Sigmoid colon (tissue), 7 donors: ENCODE measurements around the gene USP12. TPM values are rescaled to one million over a fixed set of nuclear protein-coding genes. Genes with fewer than 3 reads are reported as not detected.
A peak's percentile ranks its signal among the peaks of the same experiment; 100 is the strongest.

Source experiments
- DNase-seq: peaks from one replicate; pipeline ENCODE4 v3.0.0-alpha.2; 2019
- H3K27ac ChIP-seq, 4 donors: fragments of 200-600 bp; sonication (generic); one replicate each; pipeline ENCODE4 v1.5.1; 2016 to 2019; ENCODE audit warnings: mild to moderate bottlenecking in 1 of 4
- H3K27me3 ChIP-seq, 3 donors: fragments of 200-600 bp; sonication (generic); one replicate each; pipeline ENCODE4 v1.5.1; 2019; ENCODE audit warnings: mild to moderate bottlenecking in 1 of 3
- H3K36me3 ChIP-seq, 4 donors: fragments of 200-600 bp; sonication (generic); one replicate each; pipeline ENCODE4 v1.5.1; 2016 to 2019
- H3K4me1 ChIP-seq, 4 donors: fragments of 200-600 bp; sonication (generic); one replicate each; pipeline ENCODE4 v1.5.1; 2017 to 2019
- H3K4me3 ChIP-seq, 4 donors: fragments of 200-600 bp; sonication (generic); one replicate each; pipeline ENCODE4 v1.5.1; 2017 to 2019; ENCODE audit warnings: mild to moderate bottlenecking in 2 of 4, moderate library complexity in 1 of 4
- H3K9me3 ChIP-seq, 4 donors: fragments of 200-600 bp in 3 of 4; sonication (generic) in 3 of 4; one replicate each; pipeline versions ENCODE4 v1.5.1 to v1.6.1; 2013 to 2019
- EP300 ChIP-seq, 4 donors: sonication (generic); formaldehyde crosslinking; IDR thresholded peaks; one replicate each; pipeline ENCODE4 v1.6.1; 2017; ENCODE audit warnings: antibody characterized with exemption in 4 of 4
- POLR2A ChIP-seq, 2 donors: fragments of 450-650 bp; IDR thresholded peaks; one replicate each; pipeline ENCODE4 v1.6.1; 2016; ENCODE audit warnings: antibody characterized with exemption in 2 of 2, mild to moderate bottlenecking in 2 of 2, moderate library complexity in 2 of 2
- POLR2AphosphoS5 ChIP-seq, 4 donors: sonication (generic); formaldehyde crosslinking; IDR thresholded peaks; one replicate each; pipeline ENCODE4 v1.6.1; 2017; ENCODE audit warnings: antibody characterized with exemption in 4 of 4
- WGBS, 2 donors: extraction: QIAGEN DNeasy Blood & Tissue Kit; methylation state at CpG; one replicate each; pipeline ENCODE4 v1.1.7; 2013; 5-methylcytosine and 5-hydroxymethylcytosine counted together
- intact Hi-C: fragments of 100-400 bp; cut with DNase I; formaldehyde crosslinking; loops from one replicate; pipeline ENCODE4 v1.15.1; 2023
- polyA plus RNA-seq, 3 donors: library from polyadenylated mRNA; stranded (reverse); fragments of 200-250 nt; gene quantifications; one replicate each; pipeline ENCODE4 v1.2.3, GENCODE V29; 2013
- total RNA-seq, 4 donors: library from RNA; depleted of rRNA; stranded (reverse); fragments of >200 nt; gene quantifications; one replicate each; pipeline ENCODE4 v1.1.0, GENCODE V29; 2016
- TF ChIP-seq, protein P1 (sequence below), 4 experiments: fragments of 450-650 bp in 3 of 4; fragments of 200-600 bp in 1 of 4; IDR thresholded peaks; one replicate each; pipeline ENCODE4 v1.5.1; 2016 to 2019; ENCODE audit warnings: antibody characterized with exemption in 4 of 4, mild to moderate bottlenecking in 3 of 4, moderate library complexity in 2 of 4
- donor health status: healthy with polysubstance abuse.
- donor health status: Bipolar disorder and iron deficiency.
- donor health status: healthy.

The USP12 gene
- total and polyA plus RNA-seq, 7 donors, result 20.3 to 91.3 (median 69.5) TPM

DNA sequence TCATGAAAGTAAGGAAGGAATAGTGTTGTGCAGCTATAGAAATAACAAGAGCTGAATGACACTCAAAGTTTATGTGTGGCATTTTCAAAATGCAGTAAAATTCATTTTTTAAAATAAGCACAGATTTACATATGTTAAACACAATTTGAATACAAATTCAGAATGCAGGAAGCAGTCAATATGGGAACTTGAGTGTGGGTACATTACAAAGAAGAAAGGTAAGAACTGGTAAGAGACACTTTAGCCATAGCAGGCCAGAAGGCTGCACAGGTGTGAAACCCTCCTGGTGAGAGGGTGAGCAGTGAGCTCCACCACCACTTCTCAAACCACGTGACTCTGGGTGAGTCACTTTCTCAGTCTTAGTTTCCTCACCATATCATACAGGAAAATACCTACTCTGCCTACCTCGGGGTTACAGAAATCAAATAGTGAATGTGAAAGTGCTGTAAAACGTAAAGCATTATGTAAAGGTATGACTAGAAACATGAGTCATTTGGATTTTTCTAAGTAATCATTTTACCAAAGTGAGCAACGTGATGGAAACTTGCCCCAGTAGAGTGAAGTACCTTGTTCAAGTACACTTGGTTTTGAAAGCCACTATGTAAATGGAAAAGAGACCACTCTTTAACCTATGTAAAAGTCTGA is 40.5 kb downstream of the USP12 start:
- intact Hi-C loops, result no loop called here
- H3K27ac ChIP-seq, result peak overlapping the region; percentile 34 to 65 (median 54)

DNA sequence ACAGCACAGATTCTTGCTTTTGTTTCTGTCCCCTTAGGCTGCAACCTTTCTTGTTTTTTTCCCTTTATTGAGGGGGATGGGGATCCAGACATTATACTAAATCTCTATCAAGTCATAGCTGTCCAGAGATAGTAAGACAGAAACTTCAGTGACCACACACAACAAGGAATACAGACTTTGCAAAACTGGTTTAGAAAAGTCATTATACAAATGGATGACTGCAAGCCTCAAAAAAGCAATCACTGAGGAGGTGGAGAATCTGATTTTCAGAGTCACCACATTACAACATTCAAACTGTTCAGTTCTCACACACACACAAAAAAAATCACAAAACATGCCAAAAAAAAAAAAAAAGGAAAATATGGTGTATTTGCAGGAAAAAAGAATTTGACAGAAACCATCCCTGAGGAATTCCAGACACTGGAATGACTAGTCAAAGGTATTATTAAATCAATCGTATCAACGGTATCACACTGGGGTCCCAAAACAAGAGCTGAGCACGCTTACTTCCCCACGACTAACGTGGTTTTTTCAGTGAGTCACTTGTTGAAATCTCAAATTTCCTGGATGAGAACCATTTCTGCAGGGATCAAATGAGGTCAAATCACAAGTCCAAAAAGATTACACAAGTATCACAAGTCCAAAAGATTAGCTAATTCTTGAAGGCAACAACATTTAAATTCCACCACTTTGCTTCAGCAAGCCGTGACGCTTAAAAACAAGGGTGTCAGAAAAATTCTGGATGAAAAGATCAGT is 41.2 kb downstream of the USP12 start:
- intact Hi-C loops, result no loop called here
- 74 to 86% methylated on average over 7 of the region's 7 CpGs for WGBS, 2 donors
- no peak for DNase-seq
- Histone ChIP-seq H3K27ac (peak overlapping the region; percentile 34 to 65 (median 54)), H3K4me1 (peaks cover 0 to 99% (median 89%) of the 10 kb centered on the region in 4 donors), H3K36me3 (no peaks in the 10 kb centered on the region), H3K9me3 (peaks cover 0 to 4% (median 0%) of the 10 kb centered on the region in 4 donors), H3K4me3 (no peak overlapping the region), H3K27me3 (no peaks in the 10 kb centered on the region)
- TF ChIP-seq POLR2A (IDR thresholded peaks at IDR 0.05) (no peak), POLR2AphosphoS5 (IDR thresholded peaks at IDR 0.05) (peak in 2 of 4 donors; percentile 10 to 37)

More for the DNA sequence above, 40.5 kb downstream of the USP12 start:
- WGBS, 2 donors, result 41 to 48% methylated on average over 4 of the region's 4 CpGs
- no peak for DNase-seq
- H3K4me3 ChIP-seq, result no peak overlapping the region
- no peaks in the 10 kb centered on the region for H3K36me3 ChIP-seq
- TF ChIP-seq EP300 (IDR thresholded peaks at IDR 0.05) (no peak), POLR2A (IDR thresholded peaks at IDR 0.05) (no peak), POLR2AphosphoS5 (IDR thresholded peaks at IDR 0.05) (no peak)
- TF ChIP-seq, protein P1, sequence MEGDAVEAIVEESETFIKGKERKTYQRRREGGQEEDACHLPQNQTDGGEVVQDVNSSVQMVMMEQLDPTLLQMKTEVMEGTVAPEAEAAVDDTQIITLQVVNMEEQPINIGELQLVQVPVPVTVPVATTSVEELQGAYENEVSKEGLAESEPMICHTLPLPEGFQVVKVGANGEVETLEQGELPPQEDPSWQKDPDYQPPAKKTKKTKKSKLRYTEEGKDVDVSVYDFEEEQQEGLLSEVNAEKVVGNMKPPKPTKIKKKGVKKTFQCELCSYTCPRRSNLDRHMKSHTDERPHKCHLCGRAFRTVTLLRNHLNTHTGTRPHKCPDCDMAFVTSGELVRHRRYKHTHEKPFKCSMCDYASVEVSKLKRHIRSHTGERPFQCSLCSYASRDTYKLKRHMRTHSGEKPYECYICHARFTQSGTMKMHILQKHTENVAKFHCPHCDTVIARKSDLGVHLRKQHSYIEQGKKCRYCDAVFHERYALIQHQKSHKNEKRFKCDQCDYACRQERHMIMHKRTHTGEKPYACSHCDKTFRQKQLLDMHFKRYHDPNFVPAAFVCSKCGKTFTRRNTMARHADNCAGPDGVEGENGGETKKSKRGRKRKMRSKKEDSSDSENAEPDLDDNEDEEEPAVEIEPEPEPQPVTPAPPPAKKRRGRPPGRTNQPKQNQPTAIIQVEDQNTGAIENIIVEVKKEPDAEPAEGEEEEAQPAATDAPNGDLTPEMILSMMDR (IDR thresholded peaks at IDR 0.05), result no peak
- peaks cover 0 to 4% (median 0%) of the 10 kb centered on the region in 4 donors for H3K9me3 ChIP-seq
- peaks cover 0 to 99% (median 89%) of the 10 kb centered on the region in 4 donors for H3K4me1 ChIP-seq
- H3K27me3 ChIP-seq, result no peaks in the 10 kb centered on the region

DNA sequence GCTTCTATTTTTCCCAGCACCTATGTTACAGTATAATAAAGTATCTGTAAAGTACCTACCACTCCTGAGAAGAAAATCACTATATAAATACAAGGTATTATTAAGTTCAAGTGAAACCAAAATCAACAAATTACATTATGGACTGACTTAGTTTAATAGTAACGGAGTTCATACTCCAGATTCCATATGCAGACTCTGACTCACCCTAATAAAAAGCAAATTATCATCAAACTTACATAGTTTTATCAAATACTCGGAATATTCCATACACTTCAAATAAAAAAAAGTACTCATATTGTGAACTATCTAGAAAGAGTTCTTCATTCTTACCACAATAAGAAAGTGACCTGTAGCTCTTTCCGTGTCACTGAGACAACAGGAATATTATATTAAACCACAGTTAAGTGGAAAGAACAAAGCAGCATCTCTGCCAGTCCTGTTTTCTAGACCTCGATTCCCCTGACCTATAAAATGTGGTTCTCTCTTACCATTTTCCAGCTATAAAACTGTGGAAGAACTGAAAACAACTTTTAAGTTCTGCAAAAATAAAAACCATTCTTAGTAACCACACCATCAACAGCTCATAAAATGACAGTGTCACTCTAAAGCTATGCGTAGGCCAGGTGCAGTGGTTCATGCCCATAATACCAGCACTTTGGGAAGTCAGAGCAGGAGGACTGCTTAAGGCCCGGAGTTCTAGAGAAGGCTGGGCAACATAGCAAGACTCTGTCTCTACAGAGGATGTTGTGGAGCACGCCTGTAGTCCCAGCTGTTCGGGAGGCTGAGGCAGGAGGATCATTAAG is 42.6 kb downstream of the USP12 start:
- peak overlapping the region in 3 of 4 donors; percentile 22 to 65 (median 62) for H3K27ac ChIP-seq
- H3K36me3 ChIP-seq, result no peaks in the 10 kb centered on the region
- no peak overlapping the region for H3K4me3 ChIP-seq
- TF ChIP-seq, protein P1 (IDR thresholded peaks at IDR 0.05), result no peak
- TF ChIP-seq EP300 (IDR thresholded peaks at IDR 0.05), result no peak
- TF ChIP-seq POLR2AphosphoS5 (IDR thresholded peaks at IDR 0.05), result no peak
- TF ChIP-seq POLR2A (IDR thresholded peaks at IDR 0.05), result no peak
- intact Hi-C loops, result no loop called here
- H3K4me1 ChIP-seq, result peaks cover 0 to 99% (median 82%) of the 10 kb centered on the region in 4 donors
- no peak for DNase-seq
- H3K9me3 ChIP-seq, result peaks cover 0 to 4% (median 0%) of the 10 kb centered on the region in 4 donors
- no peaks in the 10 kb centered on the region for H3K27me3 ChIP-seq
- WGBS, 2 donors, result 85 to 87% methylated on average over 8 of the region's 8 CpGs

DNA sequence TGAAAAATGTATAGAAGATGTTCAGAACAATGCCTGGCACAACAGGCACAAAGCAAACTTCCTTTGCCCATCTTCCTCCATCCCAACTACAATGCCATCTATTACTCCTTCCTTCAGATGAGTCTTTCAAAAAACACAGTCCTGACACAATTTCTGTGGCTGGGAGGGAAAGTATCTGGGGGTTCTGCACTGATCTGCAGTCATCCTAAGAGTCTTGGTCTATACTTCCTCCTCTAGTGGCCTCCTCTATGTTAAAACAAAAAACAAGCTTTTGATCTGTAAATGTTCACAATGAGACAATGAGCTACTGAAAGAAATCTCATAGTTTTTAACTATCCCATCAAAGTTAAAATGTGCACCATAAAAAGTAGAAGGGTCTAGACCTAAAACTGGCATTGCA is 44.8 kb downstream of the USP12 start:
- Histone ChIP-seq H3K27ac (peak overlapping the region in 3 of 4 donors; percentile 52 to 65 (median 62)), H3K27me3 (no peaks in the 10 kb centered on the region), H3K4me1 (peaks cover 0 to 79% (median 62%) of the 10 kb centered on the region in 4 donors), H3K36me3 (no peaks in the 10 kb centered on the region), H3K9me3 (peaks cover 0 to 7% (median 0%) of the 10 kb centered on the region in 4 donors), H3K4me3 (no peak overlapping the region)
- TF ChIP-seq, protein P1 (IDR thresholded peaks at IDR 0.05), result no peak
- TF ChIP-seq POLR2A (IDR thresholded peaks at IDR 0.05) (no peak), POLR2AphosphoS5 (IDR thresholded peaks at IDR 0.05) (no peak), EP300 (IDR thresholded peaks at IDR 0.05) (no peak)
- intact Hi-C loops, result no loop called here
- DNase-seq, result no peak
